IMR-90 (cell line): ENCODE results near the gene OSBPL9. TPM values are rescaled to one million over a fixed set of nuclear protein-coding genes. Genes with fewer than 3 reads are reported as not detected.
"Not testable (repeated sequence)": the region's sequence is repeated elsewhere in the genome, so short reads cannot be mapped to it uniquely, and the experiment has no call there.

ENCODE experiments used
- ATAC-seq: fragments of 200-7000 bp; cut with Tn5 transposase; 2 replicates; pipeline ENCODE4 v1.9.1; 2020; ENCODE audit warnings: low read depth, mild to moderate bottlenecking, moderate library complexity
- BruUV-seq: library from RNA; stranded (reverse); fragments of 400-500 nt; replicated peaks from 2 replicates; lab custom pipeline; 2021; lab: Mats Ljungman, UMichigan
- CTCF ChIA-PET: fragments of 300-600 bp; formaldehyde crosslinking; extraction: SDS; loops from one replicate; lab custom pipeline; 2021; ENCODE audit warnings: antibody characterized with exemption; lab: Yijun Ruan, JAX
- POLR2A ChIA-PET: fragments of 300-600 bp; sonication (Branson Sonifier 250); formaldehyde crosslinking; loops from one replicate; lab custom pipeline; 2022; ENCODE audit warnings: antibody characterized with exemption; ENCODE audit not compliant: unreplicated experiment; lab: Charles Lee
- DNase-seq: peaks from one replicate; pipeline ENCODE4 v3.0.0; 2013
- H2AFZ ChIP-seq: replicated peaks from 2 replicates; pipeline ENCODE3; 2013; ENCODE audit warnings: low read length, mild to moderate bottlenecking; ENCODE audit not compliant: poor library complexity
- H2AK5ac ChIP-seq: 2 replicates; pipeline ENCODE4 v1.6.1; 2013; ENCODE audit warnings: low read depth, low read length, inconsistent platforms
- H2AK9ac ChIP-seq: replicated peaks from 2 replicates; pipeline ENCODE3; 2013; ENCODE audit warnings: mild to moderate bottlenecking, low read depth, low read length, moderate library complexity; ENCODE audit not compliant: poor library complexity
- H2BK120ac ChIP-seq: 2 replicates; pipeline ENCODE4 v1.6.1; 2013; ENCODE audit warnings: low read depth, low read length, inconsistent platforms
- H2BK15ac ChIP-seq: 3 replicates; pipeline ENCODE4 v1.6.1; 2013; ENCODE audit warnings: low read depth, low read length, inconsistent platforms
- H2BK20ac ChIP-seq: 2 replicates; pipeline ENCODE4 v1.6.1; 2013; ENCODE audit warnings: low read depth, mild to moderate bottlenecking, inconsistent platforms, low read length, moderate library complexity
- H2BK5ac ChIP-seq: 2 replicates; pipeline ENCODE4 v1.6.1; 2013; ENCODE audit warnings: mild to moderate bottlenecking, low read depth, low read length, inconsistent platforms; ENCODE audit not compliant: poor library complexity, severe bottlenecking
- H3K14ac ChIP-seq: replicated peaks from 2 replicates; pipeline ENCODE4 v1.6.1; 2013; ENCODE audit warnings: low read depth, low read length, inconsistent platforms
- H3K18ac ChIP-seq: 2 replicates; pipeline ENCODE4 v1.6.1; 2013; ENCODE audit warnings: low read depth, low read length, control low read depth
- H3K23ac ChIP-seq: 2 replicates; pipeline ENCODE4 v1.6.1; 2013; ENCODE audit warnings: low read depth, low read length, inconsistent platforms
- H3K27ac ChIP-seq: 2 replicates; pipeline ENCODE4 v1.5.1; 2013; ENCODE audit warnings: mild to moderate bottlenecking, control low read depth, low read length; ENCODE audit not compliant: insufficient read depth
- H3K27me3 ChIP-seq: 2 replicates; pipeline ENCODE4 v1.6.1; 2013; ENCODE audit warnings: low read length; ENCODE audit not compliant: control insufficient read depth, insufficient read depth
- H3K36me3 ChIP-seq: 2 replicates; pipeline ENCODE4 v1.6.1; 2013; ENCODE audit warnings: low read length, mixed read lengths; ENCODE audit not compliant: control insufficient read depth, insufficient read depth
- H3K4ac ChIP-seq: 2 replicates; pipeline ENCODE4 v1.6.1; 2013; ENCODE audit warnings: low read depth, low read length, inconsistent platforms
- H3K4me1 ChIP-seq: 2 replicates; pipeline ENCODE4 v1.6.1; 2013; ENCODE audit warnings: low read length, mixed read lengths; ENCODE audit not compliant: control insufficient read depth, insufficient read depth
- H3K4me2 ChIP-seq: 2 replicates; pipeline ENCODE4 v1.6.1; 2013; ENCODE audit warnings: low read depth, mild to moderate bottlenecking, control low read depth, low read length, moderate library complexity
- H3K4me3 ChIP-seq: 2 replicates; pipeline ENCODE4 v1.5.1; 2013; ENCODE audit warnings: low read depth, mild to moderate bottlenecking, control low read depth, low read length, moderate library complexity; ENCODE audit not compliant: insufficient read depth
- H3K56ac ChIP-seq: 2 replicates; pipeline ENCODE4 v1.6.1; 2013; ENCODE audit warnings: low read length, inconsistent platforms; ENCODE audit not compliant: insufficient read depth; ENCODE audit errors: extremely low read depth
- H3K79me1 ChIP-seq, 2 experiments: 2 replicates each; pipeline ENCODE4 v1.6.1; 2013; ENCODE audit warnings: low read length in 2 of 2, inconsistent platforms in 1 of 2, low read depth in 1 of 2
- H3K9ac ChIP-seq: 2 replicates; pipeline ENCODE4 v1.6.1; 2013; ENCODE audit warnings: low read depth, low read length, control low read depth
- H3K9me1 ChIP-seq: 2 replicates; pipeline ENCODE4 v1.6.1; 2013; ENCODE audit warnings: low read length, inconsistent platforms; ENCODE audit not compliant: insufficient read depth
- H3K9me3 ChIP-seq: 2 replicates; pipeline ENCODE4 v1.6.1; 2013; ENCODE audit warnings: low read length; ENCODE audit not compliant: control insufficient read depth, insufficient read depth
- H4K20me1 ChIP-seq: 2 replicates; pipeline ENCODE4 v1.6.1; 2013; ENCODE audit warnings: low read length, inconsistent platforms; ENCODE audit not compliant: insufficient read depth
- H4K5ac ChIP-seq: 2 replicates; pipeline ENCODE4 v1.6.1; 2013; ENCODE audit warnings: mild to moderate bottlenecking, low read depth, low read length, control low read depth
- H4K8ac ChIP-seq, 2 experiments: 2 replicates each; pipeline ENCODE4 v1.6.1; 2013; ENCODE audit warnings: low read depth in 2 of 2, low read length in 2 of 2, control low read depth in 1 of 2, inconsistent platforms in 1 of 2
- H4K91ac ChIP-seq: 2 replicates; pipeline ENCODE4 v1.6.1; 2013; ENCODE audit warnings: low read depth, low read length, inconsistent platforms; ENCODE audit not compliant: insufficient read depth
- CHD1 ChIP-seq: IDR thresholded peaks from 2 replicates; pipeline ENCODE4 v1.6.1; 2012; ENCODE audit warnings: low read depth, low read length, improper control_type of control experiment
- FOS ChIP-seq: fragments of 150-350 bp; IDR thresholded peaks from 2 replicates; pipeline ENCODE4 v1.6.1; 2016; ENCODE audit warnings: low read depth, low read length
- POLR2A ChIP-seq: IDR thresholded peaks from 2 replicates; pipeline ENCODE4 v1.6.1; 2012; ENCODE audit warnings: mild to moderate bottlenecking, low read depth, low read length
- RFX5 ChIP-seq: IDR thresholded peaks from 2 replicates; pipeline ENCODE4 v1.8.0; 2012; ENCODE audit warnings: low read depth, mild to moderate bottlenecking, low read length, moderate library complexity
- WGBS, 2 experiments: methylation state at CpG; one replicate each; pipeline versions ENCODE4 v1.1.5 to v1.1.7; 2013; ENCODE audit warnings: missing lambda C conversion rate in 2 of 2; ENCODE audit not compliant: insufficient read length in 1 of 2; ENCODE audit errors: extremely low coverage in 2 of 2; 5-methylcytosine and 5-hydroxymethylcytosine counted together
- dilution Hi-C: fragments of 300-500 bp; cut with HindIII; formaldehyde crosslinking; loops from one replicate; pipeline ENCODE4 v1.14.3; 2018; ENCODE audit warnings: low sequenced_read_pairs; ENCODE audit not compliant: unreplicated experiment
- in situ Hi-C: fragments of 300-500 bp; cut with MboI; formaldehyde crosslinking; loops from 3 replicates; pipeline ENCODE4 v1.14.3; 2019; ENCODE audit warnings: low sequenced_read_pairs, inconsistent platforms, mixed read lengths
- intact Hi-C: fragments of 100-400 bp; cut with micrococcal nuclease; formaldehyde crosslinking; loops from 2 replicates; pipeline ENCODE4 v1.10.0; 2022
- polyA plus RNA-seq, 3 experiments: library from polyadenylated mRNA; depleted of rRNA; stranded (reverse); fragments of >200 nt; gene quantifications; 2 replicates each; pipeline ENCODE4 v1.2.3, GENCODE V29; 2012; ENCODE audit warnings: low replicate concordance in 1 of 3
- total RNA-seq: library from RNA; depleted of rRNA; stranded (reverse); fragments of >200 nt; gene quantifications from 2 replicates; pipeline ENCODE4 v1.2.3, GENCODE V29; 2012

The OSBPL9 gene
- total and polyA plus RNA-seq, 2 of the 4 experiments (the other 2 are of a cell fraction), result 51.4 to 127 TPM

GRCh38 chr1:51607681-51608095 is 9.2 kb upstream of the OSBPL9 start:
- ATAC-seq, result no peak
- intact Hi-C loops, result no loop called here
- CTCF ChIA-PET, result no interaction called here

GRCh38 chr1:51610104-51610503 is 6.8 kb upstream of the OSBPL9 start:
- H4K5ac ChIP-seq, H2AK9ac ChIP-seq, H4K91ac ChIP-seq, H3K9me1 ChIP-seq, ATAC-seq, H3K4me1 ChIP-seq, H3K14ac ChIP-seq, BruUV-seq, H2AK5ac ChIP-seq, H4K8ac ChIP-seq, dilution Hi-C loops, H3K4ac ChIP-seq, H4K20me1 ChIP-seq, H3K23ac ChIP-seq, H3K9ac ChIP-seq, H3K27ac ChIP-seq, H3K4me2 ChIP-seq, H3K18ac ChIP-seq, H3K56ac ChIP-seq, CTCF ChIA-PET, H3K79me1 ChIP-seq, in situ Hi-C loops, DNase-seq, H2BK15ac ChIP-seq, H3K27me3 ChIP-seq, H3K4me3 ChIP-seq, H3K36me3 ChIP-seq, H2BK5ac ChIP-seq, H2BK120ac ChIP-seq, H2BK20ac ChIP-seq, POLR2A ChIA-PET, H2AFZ ChIP-seq, H3K9me3 ChIP-seq, intact Hi-C loops: not testable (repeated sequence)
- WGBS, 2 experiments, result no CpG with 5 or more reads among the region's 6 CpGs

More at GRCh38 chr1:51607681-51608095, 9.2 kb upstream of the OSBPL9 start:
- H4K8ac ChIP-seq, result no peak overlapping the region
- H4K91ac ChIP-seq, result no peak overlapping the region
- no peak overlapping the region for H2AFZ ChIP-seq
- no peak overlapping the region for H2AK9ac ChIP-seq
- dilution Hi-C loops (no loop called here), in situ Hi-C loops (no loop called here)
- peaks cover 2% of the 10 kb centered on the region; the same call in 1 of the 2 replicates for H3K27me3 ChIP-seq
- no peak overlapping the region for H2BK15ac ChIP-seq
- H3K4me3 ChIP-seq, result no peak overlapping the region
- H2BK120ac ChIP-seq, result no peak overlapping the region
- no peaks in the 10 kb centered on the region for H3K36me3 ChIP-seq
- H4K20me1 ChIP-seq, result no peaks in the 10 kb centered on the region
- H3K4me1 ChIP-seq, result no peaks in the 10 kb centered on the region; the same call in 1 of the 2 replicates
- H3K18ac ChIP-seq, result no peak overlapping the region
- BruUV-seq, result no TSS peak
- H3K56ac ChIP-seq, result no peak overlapping the region
- H2AK5ac ChIP-seq, result no peak overlapping the region
- H3K14ac ChIP-seq, result no peak overlapping the region
- no peak overlapping the region for H3K4ac ChIP-seq
- no peak overlapping the region for H2BK20ac ChIP-seq
- H3K4me2 ChIP-seq, result no peak overlapping the region
- DNase-seq, result no peak
- H3K9me1 ChIP-seq, result no peaks in the 10 kb centered on the region
- TF ChIP-seq FOS (no peak), POLR2A (no peak), CHD1 (no peak), RFX5 (no peak)
- no peak overlapping the region for H4K5ac ChIP-seq
- H3K9me3 ChIP-seq, result no peaks in the 10 kb centered on the region
- no peak overlapping the region for H2BK5ac ChIP-seq
- H3K79me1 ChIP-seq, result no peaks in the 10 kb centered on the region
- no peak overlapping the region for H3K9ac ChIP-seq
- no peak overlapping the region for H3K27ac ChIP-seq
- WGBS, 2 experiments, result no CpG with 5 or more reads among the region's 6 CpGs
- POLR2A ChIA-PET, result no interaction called here
- H3K23ac ChIP-seq, result no peak overlapping the region
